ENCODE data around the gene DNAJC3.
"Not testable (repeated sequence)": the region's sequence is repeated elsewhere in the genome, so short reads cannot be mapped to it uniquely, and the experiment has no call there.

The DNAJC3 gene

GRCh38 chr13:95671597-95671996, 5.3 kb upstream of the DNAJC3 start:
- H3K36me3 ChIP-seq (ENCODE audit: control insufficient read depth in 2 of 2, insufficient read depth in 2 of 2, low read length in 2 of 2) = no peaks in the 10 kb centered on the region
- no peak overlapping the region for H3K27ac ChIP-seq (ENCODE audit: low read length)
- H3K4me3 ChIP-seq (ENCODE audit: low read length in 2 of 2) = no peak overlapping the region
- no peaks in the 10 kb centered on the region for H3K4me1 ChIP-seq (ENCODE audit: control insufficient read depth, insufficient read depth, low read length)
- no peak overlapping the region for H3K9ac ChIP-seq (ENCODE audit: low read length in 2 of 2)
- H3K9me3 ChIP-seq (ENCODE audit: control insufficient read depth in 2 of 2, low read length in 2 of 2) = peaks cover 7 to 10% of the 10 kb centered on the region in 2 donors
- no peaks in the 10 kb centered on the region for H3K27me3 ChIP-seq (ENCODE audit: control insufficient read depth in 1 of 2, insufficient read depth in 2 of 2, low read length in 2 of 2)

GRCh38 chr13:95676105-95676761, 706 bp upstream of the DNAJC3 start:
- Histone ChIP-seq H3K4me1 (ENCODE audit: control insufficient read depth, insufficient read depth, low read length) (peaks cover 10% of the 10 kb centered on the region), H3K27ac (ENCODE audit: low read length) (peak overlapping the region; percentile 92)

GRCh38 chr13:95677564-95678266, 776 bp downstream of the DNAJC3 start:
- H3K36me3 ChIP-seq (ENCODE audit: control insufficient read depth in 2 of 2, insufficient read depth in 2 of 2, low read length in 2 of 2) = no peaks in the 10 kb centered on the region
- peaks cover 10% of the 10 kb centered on the region for H3K4me1 ChIP-seq (ENCODE audit: control insufficient read depth, insufficient read depth, low read length)
- peak overlapping the region; percentile 91 to 93 for H3K9ac ChIP-seq (ENCODE audit: low read length in 2 of 2)
- H3K27me3 ChIP-seq (ENCODE audit: control insufficient read depth in 1 of 2, insufficient read depth in 2 of 2, low read length in 2 of 2) = no peaks in the 10 kb centered on the region
- H3K4me3 ChIP-seq (ENCODE audit: low read length in 2 of 2) = peak overlapping the region; percentile 96
- no peaks in the 10 kb centered on the region for H3K9me3 ChIP-seq (ENCODE audit: control insufficient read depth in 2 of 2, low read length in 2 of 2)
- peak overlapping the region; percentile 91 for H3K27ac ChIP-seq (ENCODE audit: low read length)

More at GRCh38 chr13:95676105-95676761, 706 bp upstream of the DNAJC3 start:
- peak overlapping the region; percentile 87 to 95 for H3K9ac ChIP-seq (ENCODE audit: low read length in 2 of 2)
- H3K9me3 ChIP-seq (ENCODE audit: control insufficient read depth in 2 of 2, low read length in 2 of 2) = peaks cover 3 to 6% of the 10 kb centered on the region in 2 donors
- H3K4me3 ChIP-seq (ENCODE audit: low read length in 2 of 2) = peak overlapping the region; percentile 82 to 96
- H3K27me3 ChIP-seq (ENCODE audit: control insufficient read depth in 1 of 2, insufficient read depth in 2 of 2, low read length in 2 of 2) = no peaks in the 10 kb centered on the region
- H3K36me3 ChIP-seq (ENCODE audit: control insufficient read depth in 2 of 2, insufficient read depth in 2 of 2, low read length in 2 of 2) = no peaks in the 10 kb centered on the region

DNA sequence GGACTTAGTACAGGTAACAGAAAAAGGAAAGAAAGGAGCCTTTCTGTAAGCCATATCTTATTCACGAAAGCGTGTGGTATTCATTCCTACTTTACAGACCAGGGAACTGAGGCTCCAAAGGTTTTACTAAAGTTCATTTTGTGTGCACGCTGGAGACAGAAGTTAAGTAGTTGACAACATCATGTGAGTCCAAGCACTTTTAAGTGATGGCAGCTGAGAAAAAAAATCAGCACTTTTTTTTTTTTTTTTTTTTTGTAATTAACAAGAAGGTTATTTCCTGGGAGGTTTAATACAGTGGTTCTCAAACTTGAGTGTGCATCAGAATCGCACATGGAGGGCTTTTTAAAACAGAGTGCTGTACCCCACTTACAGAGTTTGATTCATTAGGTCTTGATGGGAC, 2.0 kb downstream of the DNAJC3 start:
- H3K36me3 ChIP-seq (ENCODE audit: control insufficient read depth in 2 of 2, insufficient read depth in 2 of 2, low read length in 2 of 2) = no peaks in the 10 kb centered on the region
- H3K27ac ChIP-seq (ENCODE audit: low read length) = no peak overlapping the region
- H3K4me3 ChIP-seq (ENCODE audit: low read length in 2 of 2) = peak overlapping the region; percentile 96
- H3K9ac ChIP-seq (ENCODE audit: low read length in 2 of 2) = peak overlapping the region in 1 of 2 donors; percentile 21
- H3K4me1 ChIP-seq (ENCODE audit: control insufficient read depth, insufficient read depth, low read length) = peaks cover 10% of the 10 kb centered on the region
- no peaks in the 10 kb centered on the region for H3K27me3 ChIP-seq (ENCODE audit: control insufficient read depth in 1 of 2, insufficient read depth in 2 of 2, low read length in 2 of 2)
- no peaks in the 10 kb centered on the region for H3K9me3 ChIP-seq (ENCODE audit: control insufficient read depth in 2 of 2, low read length in 2 of 2)

GRCh38 chr13:95679722-95680121, 2.8 kb downstream of the DNAJC3 start:
- no peaks in the 10 kb centered on the region for H3K27me3 ChIP-seq (ENCODE audit: control insufficient read depth in 1 of 2, insufficient read depth in 2 of 2, low read length in 2 of 2)
- H3K36me3 ChIP-seq (ENCODE audit: control insufficient read depth in 2 of 2, insufficient read depth in 2 of 2, low read length in 2 of 2) = no peaks in the 10 kb centered on the region
- peaks cover 10% of the 10 kb centered on the region for H3K4me1 ChIP-seq (ENCODE audit: control insufficient read depth, insufficient read depth, low read length)
- no peak overlapping the region for H3K9ac ChIP-seq (ENCODE audit: low read length in 2 of 2)
- no peak overlapping the region for H3K4me3 ChIP-seq (ENCODE audit: low read length in 2 of 2)
- peaks cover 0 to 2% of the 10 kb centered on the region in 2 donors for H3K9me3 ChIP-seq (ENCODE audit: control insufficient read depth in 2 of 2, low read length in 2 of 2)
- no peak overlapping the region for H3K27ac ChIP-seq (ENCODE audit: low read length)

DNA sequence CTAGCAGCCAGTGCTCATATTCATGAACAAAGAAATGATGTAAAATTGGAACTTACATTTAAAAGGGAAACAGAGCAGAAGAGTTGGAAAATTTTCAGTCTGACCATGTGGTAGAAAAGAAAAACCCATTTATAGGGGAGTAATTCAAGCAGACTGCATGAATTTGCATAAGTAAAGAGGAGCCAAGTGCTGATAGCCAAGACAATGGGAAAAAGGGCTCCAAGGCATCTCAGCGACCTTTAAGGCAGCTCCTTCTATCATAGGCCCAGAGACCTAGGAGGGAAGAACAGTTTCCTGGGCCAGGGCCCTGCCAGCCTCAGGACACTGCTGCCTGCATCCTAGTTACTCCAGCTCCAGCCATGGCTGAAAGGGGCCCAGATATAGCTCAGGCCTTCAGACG, 7.5 kb downstream of the DNAJC3 start:
- Histone ChIP-seq H3K9me3 (ENCODE audit: control insufficient read depth in 2 of 2, low read length in 2 of 2) (peaks cover 0 to 3% of the 10 kb centered on the region in 2 donors), H3K4me1 (ENCODE audit: control insufficient read depth, insufficient read depth, low read length) (peaks cover under 1% of the 10 kb centered on the region), H3K36me3 (ENCODE audit: control insufficient read depth in 2 of 2, insufficient read depth in 2 of 2, low read length in 2 of 2) (no peaks in the 10 kb centered on the region), H3K4me3 (ENCODE audit: low read length in 2 of 2) (no peak overlapping the region), H3K27me3 (ENCODE audit: control insufficient read depth in 1 of 2, insufficient read depth in 2 of 2, low read length in 2 of 2) (no peaks in the 10 kb centered on the region), H3K9ac (ENCODE audit: low read length in 2 of 2) (no peak overlapping the region), H3K27ac (ENCODE audit: low read length) (no peak overlapping the region)

GRCh38 chr13:95684960-95685359, 8.0 kb downstream of the DNAJC3 start:
- H3K27me3 ChIP-seq (ENCODE audit: control insufficient read depth in 1 of 2, insufficient read depth in 2 of 2, low read length in 2 of 2); H3K4me1 ChIP-seq (ENCODE audit: control insufficient read depth, insufficient read depth, low read length); H3K9ac ChIP-seq (ENCODE audit: low read length in 2 of 2); H3K9me3 ChIP-seq (ENCODE audit: control insufficient read depth in 2 of 2, low read length in 2 of 2); H3K4me3 ChIP-seq (ENCODE audit: low read length in 2 of 2); H3K36me3 ChIP-seq (ENCODE audit: control insufficient read depth in 2 of 2, insufficient read depth in 2 of 2, low read length in 2 of 2); H3K27ac ChIP-seq (ENCODE audit: low read length): not testable (repeated sequence)

DNA sequence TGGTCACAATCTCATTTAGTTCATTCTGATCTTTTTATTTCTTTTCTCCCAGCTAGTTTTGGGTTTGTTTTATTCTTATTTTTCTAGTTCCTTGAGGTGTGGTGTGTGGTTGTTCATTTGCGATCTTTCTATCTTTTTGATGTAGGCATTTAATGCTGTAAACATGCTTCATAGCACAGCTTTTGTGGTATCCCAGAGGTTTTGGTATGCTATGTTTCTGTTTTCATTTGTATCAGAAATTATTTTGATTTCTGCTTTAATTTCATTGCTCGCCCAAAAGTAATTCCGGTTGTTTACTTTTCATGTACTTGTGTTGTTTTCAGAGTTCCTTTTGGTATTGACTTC, 12.6 kb downstream of the DNAJC3 start:
- Histone ChIP-seq H3K27ac (ENCODE audit: low read length) (no peak overlapping the region), H3K27me3 (ENCODE audit: control insufficient read depth in 1 of 2, insufficient read depth in 2 of 2, low read length in 2 of 2) (no peaks in the 10 kb centered on the region), H3K4me3 (ENCODE audit: low read length in 2 of 2) (no peak overlapping the region), H3K4me1 (ENCODE audit: control insufficient read depth, insufficient read depth, low read length) (no peaks in the 10 kb centered on the region), H3K9me3 (ENCODE audit: control insufficient read depth in 2 of 2, low read length in 2 of 2) (peaks cover 0 to 3% of the 10 kb centered on the region in 2 donors), H3K9ac (ENCODE audit: low read length in 2 of 2) (no peak overlapping the region), H3K36me3 (ENCODE audit: control insufficient read depth in 2 of 2, insufficient read depth in 2 of 2, low read length in 2 of 2) (no peaks in the 10 kb centered on the region)

DNA sequence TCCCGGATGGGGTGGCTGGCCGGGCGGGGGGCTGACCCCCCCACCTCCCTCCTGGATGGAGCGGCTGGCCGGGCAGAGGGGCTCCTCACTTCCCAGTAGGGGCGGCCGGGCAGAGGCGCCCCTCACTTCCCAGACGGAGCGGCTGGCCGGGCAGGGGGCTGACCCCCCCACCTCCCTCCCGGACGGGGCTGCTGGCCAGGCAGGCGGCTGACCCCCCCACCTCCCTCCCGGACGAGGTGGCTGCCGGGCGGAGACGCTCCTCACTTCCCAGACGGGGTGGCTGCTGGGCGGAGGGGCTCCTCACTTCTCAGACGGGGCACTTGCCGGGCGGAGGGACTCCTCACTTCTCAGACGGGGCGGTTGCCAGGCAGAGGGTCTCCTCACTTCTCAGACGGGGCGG, 14.0 kb downstream of the DNAJC3 start:
- not testable (repeated sequence) for H3K9ac ChIP-seq (ENCODE audit: low read length in 2 of 2); H3K4me1 ChIP-seq (ENCODE audit: control insufficient read depth, insufficient read depth, low read length); H3K9me3 ChIP-seq (ENCODE audit: control insufficient read depth in 2 of 2, low read length in 2 of 2); H3K27me3 ChIP-seq (ENCODE audit: control insufficient read depth in 1 of 2, insufficient read depth in 2 of 2, low read length in 2 of 2); H3K36me3 ChIP-seq (ENCODE audit: control insufficient read depth in 2 of 2, insufficient read depth in 2 of 2, low read length in 2 of 2); H3K27ac ChIP-seq (ENCODE audit: low read length); H3K4me3 ChIP-seq (ENCODE audit: low read length in 2 of 2)

- Histone ChIP-seq H3K36me3 (ENCODE audit: control insufficient read depth in 2 of 2, insufficient read depth in 2 of 2, low read length in 2 of 2) (no peaks in the 10 kb centered on the region), H3K27ac (ENCODE audit: low read length) (no peak overlapping the region), H3K27me3 (ENCODE audit: control insufficient read depth in 1 of 2, insufficient read depth in 2 of 2, low read length in 2 of 2) (no peaks in the 10 kb centered on the region), H3K9ac (ENCODE audit: low read length in 2 of 2) (no peak overlapping the region), H3K4me3 (ENCODE audit: low read length in 2 of 2) (no peak overlapping the region), H3K9me3 (ENCODE audit: control insufficient read depth in 2 of 2, low read length in 2 of 2) (no peaks in the 10 kb centered on the region), H3K4me1 (ENCODE audit: control insufficient read depth, insufficient read depth, low read length) (peaks cover 2% of the 10 kb centered on the region)
Observed at GRCh38 chr13:95697052-95697680, 20.2 kb downstream of the DNAJC3 start.
